ENCODE results near the gene COMMD1.
"Not testable (repeated sequence)": the region's sequence is repeated elsewhere in the genome, so short reads cannot be mapped to it uniquely, and the experiment has no call there.

Gene COMMD1

GRCh38 chr2:62076980-62077638, 171.6 kb downstream of the COMMD1 start:
- DNase-seq = no peak

- DNase-seq = peak; percentile 2
Measured at GRCh38 chr2:62084801-62085200, 179.3 kb downstream of the COMMD1 start.

- DNase-seq = no peak
Measured at GRCh38 chr2:62089658-62090057, 184.2 kb downstream of the COMMD1 start.

GRCh38 chr2:62091471-62091870, 186.0 kb downstream of the COMMD1 start:
- DNase-seq = no peak

GRCh38 chr2:62099050-62099449, 193.6 kb downstream of the COMMD1 start:
- DNase-seq = no peak

GRCh38 chr2:62099523-62100175, 194.2 kb downstream of the COMMD1 start:
- DNase-seq = no peak

- no peak for DNase-seq
Measured at GRCh38 chr2:62101886-62102285, 196.4 kb downstream of the COMMD1 start.

GRCh38 chr2:62102402-62102920, 197.0 kb downstream of the COMMD1 start:
- DNase-seq = no peak

GRCh38 chr2:62109554-62109953, 204.1 kb downstream of the COMMD1 start:
- no peak for DNase-seq

- no peak for DNase-seq
Measured at GRCh38 chr2:62110415-62111025, 205.0 kb downstream of the COMMD1 start.

GRCh38 chr2:62112179-62112578, 206.7 kb downstream of the COMMD1 start:
- no peak for DNase-seq

GRCh38 chr2:62114564-62114963, 209.1 kb downstream of the COMMD1 start:
- no peak for DNase-seq

- DNase-seq = no peak
Measured at GRCh38 chr2:62116983-62117382, 211.5 kb downstream of the COMMD1 start.

GRCh38 chr2:62118160-62118559, 212.7 kb downstream of the COMMD1 start:
- no peak for DNase-seq

GRCh38 chr2:62119311-62119974, 214.0 kb downstream of the COMMD1 start:
- no peak for DNase-seq

GRCh38 chr2:62126239-62126638, 220.8 kb downstream of the COMMD1 start:
- not testable (repeated sequence) for DNase-seq

GRCh38 chr2:62133320-62133823, 227.9 kb downstream of the COMMD1 start:
- no peak for DNase-seq

- no peak for DNase-seq
Measured at GRCh38 chr2:62136956-62137830, 231.7 kb downstream of the COMMD1 start.

GRCh38 chr2:62140426-62141141, 235.1 kb downstream of the COMMD1 start:
- DNase-seq = no peak

- DNase-seq = no peak
Measured at GRCh38 chr2:62141142-62141740, 235.8 kb downstream of the COMMD1 start.

GRCh38 chr2:62142054-62142453, 236.6 kb downstream of the COMMD1 start:
- DNase-seq = no peak

Measured in NCI-H1417 treated with DMSO at 0.1 percent for 48 hours (cell line).